ENCODE measurements around the gene UGP2.

The UGP2 gene

GRCh38 chr2:63880625-63881024 is 38.9 kb downstream of the UGP2 start:
- TF ChIP-seq CTCF (IDR thresholded peaks at IDR 0.05; ENCODE audit: insufficient read depth, missing control alignments), result no peak
- DNase-seq (ENCODE audit: insufficient read length, low spot score) (no peak), FAIRE-seq (no peak)

- no peak for FAIRE-seq
- no peak for TF ChIP-seq CTCF (IDR thresholded peaks at IDR 0.05; ENCODE audit: insufficient read depth, missing control alignments)
- no peak for DNase-seq (ENCODE audit: insufficient read length, low spot score)
Observed at GRCh38 chr2:63881205-63881604, 39.5 kb downstream of the UGP2 start.

GRCh38 chr2:63882395-63883105 is 40.9 kb downstream of the UGP2 start:
- FAIRE-seq (no peak), DNase-seq (ENCODE audit: insufficient read length, low spot score) (no peak)
- no peak for TF ChIP-seq CTCF (IDR thresholded peaks at IDR 0.05; ENCODE audit: insufficient read depth, missing control alignments)

GRCh38 chr2:63886445-63886844 is 44.7 kb downstream of the UGP2 start:
- FAIRE-seq, result no peak
- TF ChIP-seq CTCF (IDR thresholded peaks at IDR 0.05; ENCODE audit: insufficient read depth, missing control alignments), result no peak
- DNase-seq (ENCODE audit: insufficient read length, low spot score), result no peak

- TF ChIP-seq CTCF (IDR thresholded peaks at IDR 0.05; ENCODE audit: insufficient read depth, missing control alignments), result no peak
- DNase-seq (ENCODE audit: insufficient read length, low spot score) (no peak), FAIRE-seq (no peak)
Observed at GRCh38 chr2:63888053-63888452, 46.4 kb downstream of the UGP2 start.

GRCh38 chr2:63888490-63889402 is 47.0 kb downstream of the UGP2 start:
- FAIRE-seq (no peak), DNase-seq (ENCODE audit: insufficient read length, low spot score) (no peak)
- peak; percentile 91 for TF ChIP-seq CTCF (IDR thresholded peaks at IDR 0.05; ENCODE audit: insufficient read depth, missing control alignments)

GRCh38 chr2:63890678-63891077 is 49.0 kb downstream of the UGP2 start:
- FAIRE-seq (no peak), DNase-seq (ENCODE audit: insufficient read length, low spot score) (no peak)
- no peak for TF ChIP-seq CTCF (IDR thresholded peaks at IDR 0.05; ENCODE audit: insufficient read depth, missing control alignments)
